ENCODE results near the gene ARID1B.

ARID1B gene

GRCh38 chr6:157005940-157006339 is 228.8 kb downstream of the ARID1B start:
- TF ChIP-seq, protein P1, sequence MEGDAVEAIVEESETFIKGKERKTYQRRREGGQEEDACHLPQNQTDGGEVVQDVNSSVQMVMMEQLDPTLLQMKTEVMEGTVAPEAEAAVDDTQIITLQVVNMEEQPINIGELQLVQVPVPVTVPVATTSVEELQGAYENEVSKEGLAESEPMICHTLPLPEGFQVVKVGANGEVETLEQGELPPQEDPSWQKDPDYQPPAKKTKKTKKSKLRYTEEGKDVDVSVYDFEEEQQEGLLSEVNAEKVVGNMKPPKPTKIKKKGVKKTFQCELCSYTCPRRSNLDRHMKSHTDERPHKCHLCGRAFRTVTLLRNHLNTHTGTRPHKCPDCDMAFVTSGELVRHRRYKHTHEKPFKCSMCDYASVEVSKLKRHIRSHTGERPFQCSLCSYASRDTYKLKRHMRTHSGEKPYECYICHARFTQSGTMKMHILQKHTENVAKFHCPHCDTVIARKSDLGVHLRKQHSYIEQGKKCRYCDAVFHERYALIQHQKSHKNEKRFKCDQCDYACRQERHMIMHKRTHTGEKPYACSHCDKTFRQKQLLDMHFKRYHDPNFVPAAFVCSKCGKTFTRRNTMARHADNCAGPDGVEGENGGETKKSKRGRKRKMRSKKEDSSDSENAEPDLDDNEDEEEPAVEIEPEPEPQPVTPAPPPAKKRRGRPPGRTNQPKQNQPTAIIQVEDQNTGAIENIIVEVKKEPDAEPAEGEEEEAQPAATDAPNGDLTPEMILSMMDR (IDR thresholded peaks at IDR 0.05; ENCODE audit: control extremely low read depth, extremely low read depth, low read depth, missing control alignments): no peak
- no peak for DNase-seq (ENCODE audit: extremely low spot score)
- ChIA-PET CTCF (interaction anchor here (1.3 to 1.4 kb wide), 2 partner anchors 9 to 20 kb away, joined by 3 to 6 read pairs; no protein-coding TSS in a partner anchor), POLR2A (no interaction called here)

DNA sequence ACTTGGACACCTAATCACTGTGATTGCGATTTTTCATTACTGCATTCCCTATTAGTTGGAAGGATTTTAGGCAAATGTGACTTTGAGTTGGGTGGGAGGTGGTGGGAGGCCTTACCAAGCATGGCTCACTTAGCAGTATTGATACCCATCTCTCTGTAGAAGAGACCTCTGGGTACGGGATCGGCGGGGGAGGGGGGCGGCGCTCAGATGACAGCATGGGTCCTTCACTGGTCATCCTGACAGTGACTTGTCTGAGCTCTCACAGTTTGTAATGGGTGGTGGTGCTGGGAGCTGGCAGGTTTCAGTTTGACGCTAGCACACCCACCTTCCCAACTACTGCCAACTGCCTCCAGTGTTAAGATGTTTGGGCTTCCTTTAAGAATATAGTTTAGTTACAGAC is 231.4 kb downstream of the ARID1B start:
- no peak for DNase-seq (ENCODE audit: extremely low spot score)
- ChIA-PET POLR2A (no interaction called here), CTCF (interaction anchor here (1.5 kb wide), 1 partner anchor 13 kb away, joined by 4 read pairs; no protein-coding TSS in a partner anchor)
- TF ChIP-seq, protein P1 (IDR thresholded peaks at IDR 0.05; ENCODE audit: control extremely low read depth, extremely low read depth, low read depth, missing control alignments): no peak

DNA sequence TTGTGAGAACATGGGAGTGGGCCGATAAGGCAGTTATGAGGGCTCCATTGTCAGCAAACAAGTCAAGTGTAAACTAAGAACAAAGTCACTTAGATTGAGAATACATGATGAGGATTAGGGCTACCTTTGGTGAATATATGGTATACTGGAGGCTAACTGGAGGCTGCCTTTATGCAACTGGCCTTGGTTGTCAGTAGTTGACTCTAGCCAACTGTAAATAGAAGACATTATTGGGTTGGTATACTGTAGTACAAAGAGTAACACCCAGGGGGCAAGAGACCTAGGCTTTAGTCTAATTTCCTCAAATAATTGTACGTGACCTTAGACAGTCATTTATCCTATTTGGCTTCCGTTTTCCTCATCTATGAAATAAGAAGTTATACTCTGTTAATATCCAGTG is 235.2 kb downstream of the ARID1B start:
- POLR2A ChIA-PET: no interaction called here
- DNase-seq (ENCODE audit: extremely low spot score): no peak
- CTCF ChIA-PET: interaction anchor here (1.4 kb wide), 1 partner anchor 26 kb away, joined by 3 read pairs; no protein-coding TSS in a partner anchor
- TF ChIP-seq, protein P1 (IDR thresholded peaks at IDR 0.05; ENCODE audit: control extremely low read depth, extremely low read depth, low read depth, missing control alignments): no peak

GRCh38 chr6:157013649-157014304 is 236.6 kb downstream of the ARID1B start:
- ChIA-PET POLR2A (no interaction called here), CTCF (interaction anchor here (1.4 to 2.4 kb wide), 2 partner anchors 10 to 15 kb away, joined by 4 to 7 read pairs; no protein-coding TSS in a partner anchor)
- TF ChIP-seq, protein P1 (IDR thresholded peaks at IDR 0.05; ENCODE audit: control extremely low read depth, extremely low read depth, low read depth, missing control alignments): no peak
- DNase-seq (ENCODE audit: extremely low spot score): no peak

DNA sequence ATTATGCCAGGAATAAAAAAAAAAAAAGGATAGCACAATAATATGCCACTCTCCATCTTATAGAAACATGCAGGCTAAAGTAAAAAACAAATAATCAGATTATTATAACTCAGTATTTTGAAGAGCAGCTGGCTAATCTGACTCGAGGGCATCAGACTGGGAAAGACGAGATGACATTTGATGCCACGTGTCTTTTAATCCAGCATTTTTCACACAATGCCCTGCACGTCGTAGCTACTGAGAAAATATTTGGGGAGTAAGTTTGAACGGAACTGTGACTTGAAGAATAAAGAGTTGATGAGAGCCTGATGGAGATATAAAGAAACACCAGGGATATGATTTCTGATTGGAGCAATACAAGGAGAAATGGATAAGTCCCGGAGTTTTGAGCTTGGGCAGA is 237.7 kb downstream of the ARID1B start:
- ChIA-PET POLR2A (interaction anchor here (0.7 kb wide), 1 partner anchor 28 kb away, joined by 3 read pairs; no protein-coding TSS in a partner anchor), CTCF (interaction anchor here (0.7 to 2.4 kb wide), 6 partner anchors 11 to 262 kb away, joined by 3 to 7 read pairs (median 3); no protein-coding TSS in a partner anchor)
- DNase-seq (ENCODE audit: extremely low spot score): no peak
- TF ChIP-seq, protein P1 (IDR thresholded peaks at IDR 0.05; ENCODE audit: control extremely low read depth, extremely low read depth, low read depth, missing control alignments): no peak

DNA sequence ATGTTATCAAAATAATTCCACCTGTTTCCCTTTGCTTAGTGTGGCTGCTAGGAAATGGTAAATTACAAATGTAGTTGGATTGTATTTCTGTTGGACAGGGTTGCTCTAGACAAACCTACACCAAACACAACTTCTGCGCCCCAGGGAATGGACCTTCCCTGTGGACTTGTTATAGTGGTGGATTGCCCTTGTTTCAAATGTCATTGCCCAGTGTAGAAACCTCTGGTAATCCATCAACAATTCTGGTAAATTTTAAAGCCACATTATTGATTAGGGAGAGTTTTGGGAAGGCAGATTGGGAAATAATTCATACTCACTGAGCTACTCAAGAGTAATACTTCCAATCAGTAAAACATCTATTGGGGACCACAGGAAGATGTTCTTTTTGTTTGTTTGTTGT is 239.8 kb downstream of the ARID1B start:
- TF ChIP-seq, protein P1 (IDR thresholded peaks at IDR 0.05; ENCODE audit: control extremely low read depth, extremely low read depth, low read depth, missing control alignments): no peak
- ChIA-PET POLR2A (no interaction called here), CTCF (interaction anchor here (0.6 to 1.5 kb wide), 9 partner anchors 10 to 32 kb away, joined by 3 to 7 read pairs (median 3); no protein-coding TSS in a partner anchor)
- DNase-seq (ENCODE audit: extremely low spot score): no peak

Measured in GM10248 (cell line).